ENCODE measurements around the gene CARD10. TPM values are rescaled to one million over a fixed set of nuclear protein-coding genes. Genes with fewer than 3 reads are reported as not detected.

CARD10 gene
- total RNA-seq, 2 experiments from 2014 or later: 0.29 TPM; not detected in 1

DNA sequence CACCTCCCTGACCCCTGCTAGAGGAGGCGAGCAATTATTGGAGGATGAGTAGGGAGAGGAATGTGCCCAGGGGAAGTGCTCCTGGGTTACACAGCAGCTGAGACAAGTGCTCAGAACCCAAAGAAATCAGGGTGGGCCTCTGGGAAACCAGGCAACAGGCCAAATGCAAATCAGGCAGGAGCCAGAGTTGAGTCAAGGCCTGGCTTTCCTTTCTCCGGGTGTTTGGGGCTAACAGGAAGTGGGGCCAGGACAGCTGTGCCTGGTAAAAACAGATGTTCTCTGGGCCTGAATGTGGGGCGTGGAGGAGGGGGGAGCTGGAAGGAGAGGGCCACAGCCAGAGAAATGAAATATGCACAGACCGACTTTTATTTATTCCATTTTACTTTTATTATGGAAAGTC, 55.0 kb downstream of the CARD10 start:
- POLR2A ChIA-PET: no interaction called here
- CTCF ChIA-PET: interaction anchor here (0.9 kb wide), 1 partner anchor 146 kb away, joined by 3 read pairs; no protein-coding TSS in a partner anchor

- ChIA-PET POLR2A (no interaction called here), CTCF (interaction anchor here (0.8 to 1.5 kb wide), 2 partner anchors 104 to 147 kb away, joined by 4 to 5 read pairs; no protein-coding TSS in a partner anchor)
Measured at GRCh38 chr22:37462983-37463382, 56.2 kb downstream of the CARD10 start.

DNA sequence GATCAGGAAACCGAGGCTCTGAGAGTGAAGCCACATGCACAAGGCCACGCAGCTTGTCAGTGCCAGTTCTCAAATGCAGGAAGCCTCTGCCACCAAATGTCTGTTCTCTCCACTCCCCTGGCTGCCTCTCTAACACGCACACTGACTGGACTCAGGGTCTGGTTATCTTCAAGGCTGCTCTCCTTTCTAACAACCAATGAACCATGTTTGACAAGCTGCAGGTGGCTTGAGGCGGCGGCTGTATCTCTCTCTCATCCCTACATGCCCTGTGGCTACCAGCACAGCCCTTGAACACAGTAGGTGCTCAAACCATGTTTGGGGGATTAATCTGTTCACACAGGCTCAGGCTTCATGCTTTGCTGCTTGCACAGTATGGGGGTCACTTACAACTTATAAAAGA, 56.8 kb downstream of the CARD10 start:
- CTCF ChIA-PET: interaction anchor here (0.8 to 1.5 kb wide), 2 partner anchors 105 to 146 kb away, joined by 4 to 5 read pairs; no protein-coding TSS in a partner anchor
- POLR2A ChIA-PET: no interaction called here

DNA sequence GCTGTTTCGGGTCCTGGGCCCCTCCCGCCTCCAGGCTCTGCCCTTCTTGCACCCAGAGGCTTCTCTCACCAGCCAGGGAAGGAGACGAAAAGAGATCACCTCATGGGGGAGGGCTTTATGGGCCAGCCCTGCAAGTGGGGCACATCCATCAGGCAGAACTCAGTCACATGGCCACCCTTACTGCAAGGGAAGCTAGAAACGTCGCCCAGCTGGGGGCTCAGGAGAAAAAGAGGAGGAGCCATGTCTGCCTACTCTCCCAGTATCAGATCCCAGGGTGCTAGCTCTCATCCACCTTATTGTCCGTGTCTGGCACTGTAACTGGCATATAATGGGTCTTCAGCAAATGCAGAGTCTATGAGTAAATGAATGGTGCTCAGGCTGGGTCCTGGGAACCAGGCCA, 57.3 kb downstream of the CARD10 start:
- ChIA-PET CTCF (interaction anchor here (1.5 kb wide), 1 partner anchor 146 kb away, joined by 5 read pairs; no protein-coding TSS in a partner anchor), POLR2A (no interaction called here)

- ChIA-PET CTCF (no interaction called here), POLR2A (no interaction called here)
Measured at GRCh38 chr22:37460684-37461083, 58.5 kb downstream of the CARD10 start.

- CTCF ChIA-PET: interaction anchor here (2.3 to 2.7 kb wide), 2 partner anchors 13 to 199 kb away, joined by 5 to 7 read pairs; no protein-coding TSS in a partner anchor
- POLR2A ChIA-PET: no interaction called here
Measured at GRCh38 chr22:37459206-37459605, 60.0 kb downstream of the CARD10 start.

DNA sequence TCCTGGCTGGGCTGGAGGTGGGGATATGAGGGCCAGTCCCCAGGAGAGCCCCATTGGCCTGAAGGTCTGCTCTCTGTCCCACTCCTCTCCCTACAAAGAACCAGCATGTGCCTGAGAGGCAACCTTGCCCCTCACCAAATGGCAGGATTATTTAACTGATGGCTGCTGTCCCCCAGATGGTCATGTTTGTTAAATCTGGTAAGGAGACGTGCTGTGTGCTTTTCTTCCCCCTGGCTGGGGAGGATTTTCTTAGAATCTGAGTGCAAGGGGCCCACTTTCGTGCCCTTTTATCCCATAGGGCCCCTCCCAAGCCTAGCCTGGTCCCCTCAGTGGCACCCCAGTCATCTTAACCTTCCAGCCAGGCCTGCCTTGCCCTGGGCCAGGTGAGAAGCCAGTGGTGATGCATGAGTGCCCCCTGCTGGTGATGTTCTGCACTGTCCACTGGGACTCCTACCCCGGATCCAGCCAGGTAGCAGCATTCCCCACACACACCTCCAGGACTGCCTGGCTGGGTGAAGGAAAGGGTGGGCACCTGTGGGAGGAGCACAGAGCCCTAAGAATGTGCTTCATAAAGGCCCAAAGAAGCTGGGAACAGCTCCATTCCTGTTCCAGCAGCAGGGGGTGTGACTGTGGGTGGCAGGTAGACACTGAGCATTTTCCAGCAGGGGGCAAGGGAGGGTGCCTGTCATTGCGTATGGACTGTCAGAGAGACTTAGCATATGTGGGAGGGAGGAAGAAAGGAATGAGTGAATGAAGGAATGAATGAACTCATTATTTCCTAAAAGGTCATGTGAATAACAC, 61.9 kb downstream of the CARD10 start:
- ChIA-PET POLR2A (interaction anchor here (1.0 kb wide), 1 partner anchor 27 kb away, joined by 3 read pairs; no protein-coding TSS in a partner anchor), CTCF (interaction anchor here (0.8 to 2.7 kb wide), 12 partner anchors 15 to 197 kb away, joined by 3 to 11 read pairs (median 4); partner anchors contain the start of gene MFNG)

DNA sequence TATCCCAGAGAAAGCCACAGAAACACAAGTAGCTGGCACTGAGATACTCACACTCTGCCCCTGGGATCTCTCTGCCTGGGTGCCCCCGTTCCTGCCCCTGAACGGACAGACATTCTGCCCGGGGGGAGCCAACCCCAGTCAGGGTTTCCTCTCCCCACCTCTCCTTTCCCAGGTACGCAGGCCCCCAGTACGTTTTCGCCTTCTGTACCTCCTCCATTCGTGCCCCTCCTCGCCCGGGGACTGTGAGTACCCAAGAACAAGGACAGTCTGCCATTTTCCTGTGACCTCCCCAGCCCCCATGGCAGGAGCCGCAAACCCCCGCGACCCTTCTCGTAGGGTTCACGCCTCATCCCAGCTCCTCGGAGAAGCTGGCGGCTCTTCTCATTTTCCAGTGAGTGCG, 62.9 kb downstream of the CARD10 start:
- CTCF ChIA-PET: interaction anchor here (0.8 to 2.4 kb wide), 8 partner anchors 16 to 146 kb away, joined by 3 to 11 read pairs (median 4); no protein-coding TSS in a partner anchor

DNA sequence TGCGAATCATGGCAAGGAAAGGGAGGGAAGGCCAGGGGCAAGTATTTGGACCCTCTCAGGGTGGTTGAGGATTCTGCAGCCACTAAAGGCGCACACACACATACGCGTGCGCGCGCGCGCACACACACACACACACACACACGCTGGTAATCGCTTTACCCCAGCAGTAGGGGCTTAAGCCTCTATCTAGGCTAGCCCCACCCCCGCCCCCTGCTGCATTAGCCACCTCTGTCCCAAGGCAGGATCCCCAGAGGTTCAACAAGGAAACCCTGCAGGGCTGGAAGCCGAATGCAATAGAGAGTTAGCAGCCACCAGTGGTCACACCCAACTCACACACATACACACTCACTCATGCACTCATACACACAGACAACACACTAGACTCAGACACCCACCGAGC, 63.3 kb downstream of the CARD10 start:
- ChIA-PET POLR2A (no interaction called here), CTCF (interaction anchor here (0.8 to 2.4 kb wide), 8 partner anchors 15 to 146 kb away, joined by 3 to 11 read pairs (median 4); no protein-coding TSS in a partner anchor)

More for the DNA sequence above, 62.9 kb downstream of the CARD10 start:
- POLR2A ChIA-PET: no interaction called here

GRCh38 chr22:37454857-37455686, 64.1 kb downstream of the CARD10 start:
- ChIA-PET CTCF (interaction anchor here (1.4 to 1.6 kb wide), 2 partner anchors 129 to 137 kb away, joined by 5 to 7 read pairs; no protein-coding TSS in a partner anchor), POLR2A (no interaction called here)

GRCh38 chr22:37453696-37454095, 65.5 kb downstream of the CARD10 start:
- ChIA-PET CTCF (interaction anchor here (0.7 to 1.1 kb wide), 2 partner anchors 10 to 626 kb away, joined by 3 to 4 read pairs; no protein-coding TSS in a partner anchor), POLR2A (interaction anchor here (0.5 kb wide), 1 partner anchor 27 kb away, joined by 3 read pairs; no protein-coding TSS in a partner anchor)

GRCh38 chr22:37451218-37451617, 68.0 kb downstream of the CARD10 start:
- POLR2A ChIA-PET: no interaction called here

GRCh38 chr22:37449331-37450001, 69.7 kb downstream of the CARD10 start:
- ChIA-PET POLR2A (no interaction called here), CTCF (interaction anchor here (0.6 to 1.9 kb wide), 2 partner anchors 20 to 456 kb away, joined by 3 to 6 read pairs; no protein-coding TSS in a partner anchor)

More at GRCh38 chr22:37451218-37451617, 68.0 kb downstream of the CARD10 start:
- CTCF ChIA-PET: interaction anchor here (0.7 to 1.9 kb wide), 2 partner anchors 22 to 229 kb away, joined by 3 to 6 read pairs; no protein-coding TSS in a partner anchor

DNA sequence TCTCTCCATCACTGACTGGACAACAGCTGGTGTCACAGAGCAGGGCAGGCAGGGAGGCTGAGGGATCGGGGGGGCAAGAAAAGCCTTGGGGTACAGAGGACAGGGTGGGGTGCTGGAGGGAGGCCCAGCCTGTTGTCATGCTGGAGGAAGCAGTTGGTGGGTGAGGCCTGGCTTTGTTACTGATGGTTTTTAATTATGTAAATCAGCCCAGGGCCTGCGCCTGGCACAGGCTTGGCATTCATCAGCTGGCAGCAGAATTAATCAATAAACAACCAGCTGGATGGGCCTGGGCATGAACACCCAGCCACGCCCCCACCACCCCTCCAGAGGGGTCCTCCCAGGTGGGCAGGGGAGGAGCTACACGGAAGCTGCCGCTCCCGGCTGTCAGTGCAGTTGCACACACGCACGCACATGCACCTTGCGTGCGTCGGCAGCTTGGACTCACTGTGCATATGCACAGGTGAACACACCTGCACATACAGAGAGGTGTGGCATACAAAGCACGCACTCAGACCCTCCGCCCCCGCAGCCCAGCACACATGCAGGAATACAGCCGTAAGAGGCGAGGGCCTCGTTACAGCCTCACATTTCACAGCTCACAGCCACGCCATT, 70.6 kb downstream of the CARD10 start:
- POLR2A ChIA-PET: no interaction called here
- CTCF ChIA-PET: no interaction called here

DNA sequence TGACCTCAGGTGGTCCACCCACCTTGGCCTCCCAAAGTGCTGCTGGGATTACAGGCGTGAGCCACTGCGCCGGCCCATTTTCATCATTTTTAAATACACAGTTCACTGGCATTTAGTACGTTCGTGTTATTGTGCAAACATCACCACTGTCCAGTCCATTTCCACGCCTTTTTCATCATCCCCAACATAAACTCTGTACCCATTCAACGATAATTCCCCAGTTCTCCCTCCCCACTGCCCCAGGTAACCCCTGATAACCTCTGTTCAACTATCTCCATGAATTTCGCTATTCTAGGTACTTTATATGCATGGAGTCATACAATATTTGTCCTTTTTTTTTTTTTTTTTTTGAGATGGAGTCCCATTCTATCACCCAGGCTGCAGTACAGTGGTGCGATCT, 73.7 kb downstream of the CARD10 start:
- ChIA-PET CTCF (no interaction called here), POLR2A (no interaction called here)

DNA sequence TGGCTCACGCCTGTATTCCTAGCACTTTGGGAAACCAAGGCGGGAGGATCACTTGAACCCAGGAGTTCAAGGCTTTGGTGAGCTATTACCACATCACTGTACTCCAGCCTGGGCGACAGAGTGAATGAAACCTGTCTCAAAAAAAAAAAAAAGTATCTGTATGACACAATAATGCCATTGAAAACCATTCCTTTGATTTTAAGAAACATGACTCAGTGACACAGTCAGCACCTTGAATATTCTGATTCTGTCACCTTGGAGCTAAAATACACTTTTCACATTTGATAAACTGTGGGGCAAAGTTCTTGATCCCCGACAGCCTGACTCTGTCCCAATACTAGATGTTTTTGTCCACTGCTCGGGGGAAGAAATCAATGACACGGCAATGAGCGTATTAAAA, 75.2 kb downstream of the CARD10 start:
- ChIA-PET POLR2A (no interaction called here), CTCF (interaction anchor here (0.7 to 1.2 kb wide), 3 partner anchors 10 to 129 kb away, joined by 3 read pairs; no protein-coding TSS in a partner anchor)

- POLR2A ChIA-PET: no interaction called here
- CTCF ChIA-PET: interaction anchor here (2.3 kb wide), 1 partner anchor 14 kb away, joined by 10 read pairs; no protein-coding TSS in a partner anchor
Measured at GRCh38 chr22:37443086-37443485, 76.1 kb downstream of the CARD10 start.

- CTCF ChIA-PET: interaction anchor here (0.7 to 2.3 kb wide), 3 partner anchors 14 to 133 kb away, joined by 3 to 10 read pairs (median 3); no protein-coding TSS in a partner anchor
- POLR2A ChIA-PET: no interaction called here
Measured at GRCh38 chr22:37442537-37442936, 76.7 kb downstream of the CARD10 start.
